HG02798 (cell line): ENCODE results near the gene YAP1.
"Not testable (repeated sequence)": the region's sequence is repeated elsewhere in the genome, so short reads cannot be mapped to it uniquely, and the experiment has no call there.

ENCODE experiments used
- ATAC-seq: cut with Tn5 transposase; IDR thresholded peaks from one replicate; pipeline ENCODE4 v1.9.1; 2021; ENCODE audit warnings: mild to moderate bottlenecking; ENCODE audit not compliant: unreplicated experiment, poor library complexity

The YAP1 gene

GRCh38 chr11:102234779-102235439 lies 124.7 kb downstream of the YAP1 start:
- no peak for ATAC-seq

DNA sequence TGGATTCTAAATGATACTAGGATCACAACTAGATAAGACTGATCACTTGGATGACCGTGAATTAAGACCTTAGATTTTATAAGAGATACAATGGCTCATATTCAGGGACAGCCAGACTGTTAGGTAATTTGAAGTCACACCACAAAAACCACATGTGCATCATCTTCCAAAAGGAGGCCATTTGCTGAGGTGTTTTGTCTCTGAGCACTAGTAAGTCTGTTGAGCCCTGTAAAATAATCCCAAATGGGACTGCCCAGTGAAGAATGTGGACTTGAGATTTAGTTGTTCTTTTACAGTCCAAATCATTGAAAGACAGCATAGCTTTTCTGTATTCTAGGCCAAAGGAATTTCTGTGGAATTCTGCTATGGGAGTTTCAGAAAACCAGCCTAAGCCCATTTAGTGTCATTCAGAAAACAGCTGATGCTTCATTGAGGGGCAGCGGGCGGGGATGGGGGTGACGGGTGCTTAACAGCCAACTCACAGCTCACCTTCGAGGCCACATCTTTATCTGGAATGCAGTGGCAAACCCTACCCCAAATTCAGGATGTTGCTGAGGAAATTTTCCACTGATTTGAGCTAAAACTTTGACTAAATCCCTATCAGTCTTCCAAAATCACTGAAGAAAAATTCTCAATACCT lies 127.0 kb downstream of the YAP1 start:
- ATAC-seq = no peak

- ATAC-seq = no peak
These were observed 128.2 kb downstream of the YAP1 start for GRCh38 chr11:102238391-102238821.

- no peak for ATAC-seq
These were observed 129.2 kb downstream of the YAP1 start for GRCh38 chr11:102239448-102239847.

DNA sequence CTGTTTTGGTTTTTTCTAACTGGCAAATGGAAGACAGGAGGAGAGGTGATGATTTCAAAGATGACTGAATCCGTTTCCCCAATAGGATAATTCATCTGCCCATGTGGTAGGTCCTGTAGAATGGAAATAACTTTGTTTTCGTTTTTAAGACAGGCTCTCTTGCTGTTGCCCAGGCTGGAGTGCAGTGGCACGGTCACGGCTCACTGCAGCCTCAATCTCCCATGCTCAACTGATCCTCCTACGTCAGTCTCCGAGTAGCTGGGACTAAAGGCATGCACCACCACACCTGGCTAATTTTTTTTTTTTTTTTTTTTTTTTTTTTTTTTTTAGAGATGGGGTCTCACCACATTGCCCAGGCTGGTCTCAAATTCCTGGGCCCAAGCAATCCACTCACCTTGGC lies 129.7 kb downstream of the YAP1 start:
- ATAC-seq = no peak

GRCh38 chr11:102240502-102240901 lies 130.3 kb downstream of the YAP1 start:
- no peak for ATAC-seq

DNA sequence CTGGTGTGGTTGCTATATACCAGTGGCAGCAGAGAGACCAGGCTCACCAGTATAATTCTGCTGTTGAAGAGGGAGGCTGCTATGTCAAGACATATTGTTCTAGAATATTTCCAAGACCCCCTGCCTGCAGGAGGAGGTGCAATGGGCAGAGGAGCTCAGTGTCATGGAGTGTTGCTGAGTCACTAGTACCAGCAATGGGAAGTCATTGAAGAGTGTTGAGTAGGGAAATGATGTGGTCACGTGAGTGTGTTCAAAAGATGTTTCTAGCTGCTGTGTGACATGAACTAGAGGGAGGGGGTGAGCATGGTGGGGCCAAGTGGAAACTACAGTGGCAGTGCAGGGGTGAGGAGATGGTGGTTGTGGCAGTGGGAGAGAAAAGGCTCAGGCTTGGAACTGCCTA lies 130.8 kb downstream of the YAP1 start:
- no peak for ATAC-seq

GRCh38 chr11:102243399-102243884 lies 133.2 kb downstream of the YAP1 start:
- ATAC-seq = no peak

- no peak for ATAC-seq
These were observed 134.6 kb downstream of the YAP1 start for GRCh38 chr11:102244681-102245409.

DNA sequence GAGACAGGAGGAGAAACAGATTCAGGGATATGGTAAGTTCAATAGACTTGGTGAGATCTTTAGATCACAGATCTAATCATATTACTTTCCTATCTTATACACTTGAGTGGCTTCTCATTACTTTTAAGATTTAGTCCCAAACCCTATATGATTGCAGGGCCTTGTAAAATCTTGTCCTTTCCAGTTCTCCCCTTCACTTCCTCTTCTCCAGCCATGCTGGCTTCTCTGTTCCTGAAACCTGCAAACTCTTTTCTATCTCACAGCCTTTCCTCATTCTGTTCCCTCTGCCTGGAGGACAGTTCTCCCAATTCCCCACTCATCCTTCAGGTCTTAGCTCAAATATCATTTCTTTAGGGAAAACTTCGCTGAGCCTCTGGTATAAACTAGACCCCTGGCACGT lies 141.2 kb downstream of the YAP1 start:
- no peak for ATAC-seq

GRCh38 chr11:102252339-102252891 lies 142.2 kb downstream of the YAP1 start:
- ATAC-seq = no peak

- ATAC-seq = no peak
These were observed 142.9 kb downstream of the YAP1 start for GRCh38 chr11:102253020-102253715.

GRCh38 chr11:102254047-102254446 lies 143.8 kb downstream of the YAP1 start:
- no peak for ATAC-seq

DNA sequence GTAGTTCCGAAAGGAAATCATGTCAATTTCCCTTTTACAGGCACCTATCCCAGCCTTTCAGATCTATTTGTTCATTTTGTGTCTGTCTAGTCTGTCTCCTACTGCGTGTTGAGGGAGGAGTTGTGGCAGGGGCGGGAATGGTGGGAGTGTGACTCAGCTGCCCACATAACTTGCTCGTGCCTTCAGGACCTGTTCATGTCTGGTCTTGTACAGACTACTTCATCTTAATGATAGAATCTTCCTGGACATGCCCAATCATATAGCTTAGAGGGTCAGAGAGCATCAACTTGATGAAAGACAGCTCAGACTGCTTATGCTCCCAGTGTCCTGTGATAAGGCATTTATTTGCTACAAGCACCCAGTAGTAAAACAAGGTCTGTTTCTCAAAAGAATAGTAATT lies 146.0 kb downstream of the YAP1 start:
- ATAC-seq = no peak

GRCh38 chr11:102260241-102260640 lies 150.0 kb downstream of the YAP1 start:
- ATAC-seq = no peak

DNA sequence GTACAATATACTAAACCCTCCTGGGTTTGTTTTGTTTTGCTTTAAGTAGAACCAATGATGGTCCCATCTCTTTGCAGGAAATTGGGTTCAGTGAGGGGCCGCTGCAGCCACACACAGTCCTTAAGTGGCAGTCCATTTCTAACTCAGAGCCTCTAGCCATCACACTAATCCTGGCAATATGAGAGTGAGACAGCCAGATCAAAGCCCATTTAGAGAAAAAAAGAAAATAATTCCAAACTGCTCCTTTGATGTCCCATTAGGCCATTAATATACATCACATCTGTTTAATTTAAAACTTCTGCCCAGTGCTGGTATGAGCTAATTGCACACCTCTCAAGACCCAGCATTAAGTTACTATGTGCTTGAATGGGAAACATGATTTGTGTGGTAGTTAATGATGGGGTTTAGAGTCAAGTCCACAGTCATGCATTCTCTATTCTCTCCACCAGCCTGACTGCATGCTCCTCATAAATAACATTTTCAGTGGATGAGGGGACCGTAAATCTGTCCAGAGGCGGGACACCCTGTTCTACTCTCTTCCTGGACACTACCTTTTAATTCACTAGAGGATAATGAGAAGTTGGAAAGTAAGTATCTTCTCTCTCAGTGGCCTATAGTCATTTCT lies 153.2 kb downstream of the YAP1 start:
- no peak for ATAC-seq

- ATAC-seq = not testable (repeated sequence)
These were observed 154.5 kb downstream of the YAP1 start for GRCh38 chr11:102264704-102265103.

GRCh38 chr11:102266099-102266498 lies 155.9 kb downstream of the YAP1 start:
- ATAC-seq = no peak

GRCh38 chr11:102267609-102268008 lies 157.4 kb downstream of the YAP1 start:
- no peak for ATAC-seq
